CD14-positive monocyte (primary cell): Measurements from ENCODE around the gene CDK6. TPM values are rescaled to one million over a fixed set of nuclear protein-coding genes. Genes with fewer than 3 reads are reported as not detected.

Source experiments
- DNase-seq, 3 donors: peaks; one replicate each; pipeline ENCODE4 v3.0.0-alpha.2; 2011 to 2022
- H2AFZ ChIP-seq: 2 replicates; pipeline ENCODE4 v1.6.0; 2012; ENCODE audit warnings: mild to moderate bottlenecking, low read depth, low read length, inconsistent platforms; ENCODE audit not compliant: insufficient read depth, poor library complexity, severe bottlenecking
- H3K27ac ChIP-seq, 2 donors: 1 replicate in 1 of 2; 2 replicates in 1 of 2; pipeline ENCODE4 v1.5.1; 2012 to 2013; ENCODE audit warnings: low read length in 2 of 2, control low read depth in 1 of 2, inconsistent platforms in 1 of 2, low read depth in 1 of 2, mild to moderate bottlenecking in 1 of 2
- H3K27me3 ChIP-seq, 2 donors: one replicate each; pipeline versions ENCODE4 v1.6.0 to v1.6.1; 2011 to 2013; ENCODE audit warnings: low read length in 2 of 2; ENCODE audit not compliant: control insufficient read depth in 2 of 2, insufficient read depth in 2 of 2
- H3K36me3 ChIP-seq, 2 donors: replicated peaks in 1 of 2; 1 replicate in 1 of 2; 2 replicates in 1 of 2; pipeline versions ENCODE4 v1.5.1 to v1.6.1; 2012 to 2013; ENCODE audit warnings: low read length in 2 of 2, control low read depth in 1 of 2, inconsistent platforms in 1 of 2, mild to moderate bottlenecking in 1 of 2; ENCODE audit not compliant: insufficient read depth in 2 of 2, control insufficient read depth in 1 of 2
- H3K4me1 ChIP-seq, 2 donors: 1 replicate in 1 of 2; 2 replicates in 1 of 2; pipeline versions ENCODE4 v1.5.1 to v1.6.1; 2012 to 2013; ENCODE audit warnings: low read length in 2 of 2, control low read depth in 1 of 2, inconsistent platforms in 1 of 2, mild to moderate bottlenecking in 1 of 2, moderate library complexity in 1 of 2; ENCODE audit not compliant: insufficient read depth in 2 of 2, control insufficient read depth in 1 of 2
- H3K4me2 ChIP-seq: replicated peaks from 2 replicates; pipeline ENCODE3; 2012; ENCODE audit warnings: low read length, moderate library complexity, mild to moderate bottlenecking; ENCODE audit not compliant: poor library complexity, severe bottlenecking; ENCODE audit errors: extremely low read depth
- H3K4me3 ChIP-seq, 3 experiments: fragments of 200-600 bp in 1 of 3; sonication (generic) in 1 of 3; replicated peaks in 1 of 3; 1 replicate in 2 of 3; 2 replicates in 1 of 3; pipeline ENCODE4 v1.5.1; 2011 to 2013; ENCODE audit warnings: low read length in 3 of 3, mild to moderate bottlenecking in 3 of 3, control low read depth in 2 of 3, low read depth in 2 of 3, inconsistent platforms in 1 of 3, moderate library complexity in 1 of 3
- H3K79me2 ChIP-seq: 2 replicates; pipeline ENCODE4 v1.6.0; 2012; ENCODE audit warnings: mild to moderate bottlenecking, control low read depth, inconsistent platforms, low read length, moderate library complexity; ENCODE audit not compliant: insufficient read depth
- H3K9ac ChIP-seq: 2 replicates; pipeline ENCODE4 v1.6.0; 2017; ENCODE audit warnings: low read length, mild to moderate bottlenecking; ENCODE audit not compliant: insufficient read depth, poor library complexity, severe bottlenecking
- H3K9me3 ChIP-seq, 2 donors: replicated peaks in 1 of 2; 1 replicate in 1 of 2; 2 replicates in 1 of 2; pipeline versions ENCODE4 v1.5.1 to v1.6.1; 2012 to 2013; ENCODE audit warnings: low read length in 2 of 2, control low read depth in 1 of 2; ENCODE audit not compliant: control insufficient read depth in 1 of 2, insufficient read depth in 1 of 2
- H4K20me1 ChIP-seq: 2 replicates; pipeline ENCODE4 v1.6.0; 2012; ENCODE audit warnings: mild to moderate bottlenecking, low read length, control low read depth, moderate library complexity; ENCODE audit not compliant: insufficient read depth
- H3K27ac Mint-ChIP-seq, 7 donors: one replicate each; pipeline ENCODE4 v1.8.0; 2020; ENCODE audit warnings: mild to moderate bottlenecking in 7 of 7, mixed read lengths in 7 of 7, moderate library complexity in 6 of 7, inconsistent platforms in 2 of 7
- H3K27me3 Mint-ChIP-seq, 3 donors: one replicate each; pipeline ENCODE4 v1.8.0; 2021 to 2022; ENCODE audit warnings: low read depth in 3 of 3, mild to moderate bottlenecking in 3 of 3, mixed read lengths in 3 of 3, moderate library complexity in 3 of 3, inconsistent platforms in 1 of 3
- H3K36me3 Mint-ChIP-seq, 2 donors: one replicate each; pipeline ENCODE4 v1.8.0; 2020; ENCODE audit warnings: mixed read lengths in 2 of 2, inconsistent platforms in 1 of 2, mild to moderate bottlenecking in 1 of 2
- H3K4me1 Mint-ChIP-seq: one replicate; pipeline ENCODE4 v1.8.0; 2020; ENCODE audit warnings: mild to moderate bottlenecking, mixed read lengths
- H3K4me3 Mint-ChIP-seq, 2 donors: one replicate each; pipeline ENCODE4 v1.8.0; 2020; ENCODE audit warnings: mild to moderate bottlenecking in 2 of 2, mixed read lengths in 2 of 2, moderate library complexity in 1 of 2
- H3K9me3 Mint-ChIP-seq, 7 donors: one replicate each; pipeline ENCODE4 v1.8.0; 2020 to 2022; ENCODE audit warnings: mixed read lengths in 7 of 7, mild to moderate bottlenecking in 6 of 7, moderate library complexity in 6 of 7, inconsistent platforms in 2 of 7
- WGBS: methylation state at CpG from one replicate; pipeline ENCODE4 v1.1.5; 2013; ENCODE audit warnings: missing lambda C conversion rate; ENCODE audit not compliant: insufficient coverage; 5-methylcytosine and 5-hydroxymethylcytosine counted together
- intact Hi-C, 2 donors: fragments of 100-400 bp; cut with micrococcal nuclease; formaldehyde crosslinking; loops; one replicate each; pipeline versions ENCODE4 v1.15.0 to v1.15.1; 2023
- polyA plus RNA-seq, 3 donors: library from polyadenylated mRNA; depleted of rRNA in 1 of 3; unstranded in 2 of 3; stranded (reverse) in 1 of 3; fragments of 300-500 nt in 2 of 3; fragments of >200 nt in 1 of 3; fragmentation: Illumina TruSeq in 2 of 3; gene quantifications; 1 replicate in 2 of 3; 2 replicates in 1 of 3; pipeline ENCODE4 v1.2.3, GENCODE V29; 2012 to 2021
- TF ChIP-seq, protein P1 (sequence below): fragments of 200-600 bp; IDR thresholded peaks from one replicate; pipeline ENCODE4 v1.8.0; 2022; ENCODE audit warnings: antibody characterized with exemption, mild to moderate bottlenecking

The CDK6 gene
- polyA plus RNA-seq, 3 donors = 3.4 to 4.3 (median 3.8) TPM

DNA sequence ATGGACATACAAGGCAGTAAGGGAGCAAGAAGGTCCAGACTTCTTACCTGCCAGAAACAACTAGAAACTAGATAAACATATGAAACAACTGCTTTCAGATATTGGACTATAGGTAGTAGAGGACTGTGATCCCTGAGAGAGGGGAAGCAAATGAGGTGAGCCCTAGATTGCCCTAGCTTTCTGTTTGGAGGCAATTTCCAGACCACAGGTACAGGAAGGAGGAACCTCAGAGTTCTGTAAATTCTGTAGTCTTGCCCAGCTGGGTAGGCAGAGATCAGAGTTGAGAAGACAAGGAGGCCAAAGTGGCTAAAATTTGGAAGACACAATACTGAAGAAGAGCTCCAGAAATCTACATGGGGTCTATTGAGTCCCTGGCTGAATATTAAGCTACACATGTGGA is 21.0 kb downstream of the CDK6 start:
- TF ChIP-seq, protein P1, sequence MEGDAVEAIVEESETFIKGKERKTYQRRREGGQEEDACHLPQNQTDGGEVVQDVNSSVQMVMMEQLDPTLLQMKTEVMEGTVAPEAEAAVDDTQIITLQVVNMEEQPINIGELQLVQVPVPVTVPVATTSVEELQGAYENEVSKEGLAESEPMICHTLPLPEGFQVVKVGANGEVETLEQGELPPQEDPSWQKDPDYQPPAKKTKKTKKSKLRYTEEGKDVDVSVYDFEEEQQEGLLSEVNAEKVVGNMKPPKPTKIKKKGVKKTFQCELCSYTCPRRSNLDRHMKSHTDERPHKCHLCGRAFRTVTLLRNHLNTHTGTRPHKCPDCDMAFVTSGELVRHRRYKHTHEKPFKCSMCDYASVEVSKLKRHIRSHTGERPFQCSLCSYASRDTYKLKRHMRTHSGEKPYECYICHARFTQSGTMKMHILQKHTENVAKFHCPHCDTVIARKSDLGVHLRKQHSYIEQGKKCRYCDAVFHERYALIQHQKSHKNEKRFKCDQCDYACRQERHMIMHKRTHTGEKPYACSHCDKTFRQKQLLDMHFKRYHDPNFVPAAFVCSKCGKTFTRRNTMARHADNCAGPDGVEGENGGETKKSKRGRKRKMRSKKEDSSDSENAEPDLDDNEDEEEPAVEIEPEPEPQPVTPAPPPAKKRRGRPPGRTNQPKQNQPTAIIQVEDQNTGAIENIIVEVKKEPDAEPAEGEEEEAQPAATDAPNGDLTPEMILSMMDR = no peak
- Histone ChIP-seq H4K20me1 (no peaks in the 10 kb centered on the region), H3K4me1 (peaks cover 7 to 9% of the 10 kb centered on the region in 2 donors), H3K27ac (no peak overlapping the region), H3K4me2 (no peak overlapping the region), H2AFZ (no peak overlapping the region), H3K79me2 (peaks cover 82% of the 10 kb centered on the region), H3K4me3 (no peak overlapping the region), H3K27me3 (no peaks in the 10 kb centered on the region), H3K36me3 (no peaks in the 10 kb centered on the region), H3K9ac (no peak overlapping the region), H3K9me3 (no peaks in the 10 kb centered on the region)
- Mint-ChIP-seq H3K27me3 (no peaks in the 10 kb centered on the region), H3K9me3 (peaks cover 5 to 13% (median 8%) of the 10 kb centered on the region in 7 donors), H3K4me3 (no peak overlapping the region), H3K4me1 (peaks cover 11% of the 10 kb centered on the region), H3K27ac (no peak overlapping the region), H3K36me3 (peaks cover 0 to 13% of the 10 kb centered on the region in 2 donors)
- DNase-seq = no peak
- intact Hi-C loops = no loop called here

- Mint-ChIP-seq H3K4me1 (peaks cover 22% of the 10 kb centered on the region), H3K4me3 (no peak overlapping the region), H3K36me3 (peaks cover 0 to 2% of the 10 kb centered on the region in 2 donors), H3K27me3 (no peaks in the 10 kb centered on the region), H3K9me3 (peaks cover 3 to 8% (median 6%) of the 10 kb centered on the region in 7 donors), H3K27ac (no peak overlapping the region)
- Histone ChIP-seq H3K4me1 (peaks cover 17 to 22% of the 10 kb centered on the region in 2 donors), H3K79me2 (peaks cover 72% of the 10 kb centered on the region), H2AFZ (no peak overlapping the region), H3K27ac (no peak overlapping the region), H3K9me3 (no peaks in the 10 kb centered on the region), H3K4me2 (no peak overlapping the region), H4K20me1 (no peaks in the 10 kb centered on the region), H3K27me3 (no peaks in the 10 kb centered on the region), H3K4me3 (no peak overlapping the region), H3K9ac (no peak overlapping the region), H3K36me3 (no peaks in the 10 kb centered on the region)
- no CpG with 5 or more reads among the region's 4 CpGs for WGBS
- TF ChIP-seq, protein P1 = no peak
- DNase-seq = no peak
- intact Hi-C loops = no loop called here
Observed at GRCh38 chr7:92813390-92814024, 22.9 kb downstream of the CDK6 start.
